HG03108 (cell line): ENCODE measurements around the gene NAA80.

Experiments used
- ATAC-seq: cut with Tn5 transposase; IDR thresholded peaks from one replicate; pipeline ENCODE4 v1.9.1; 2021; ENCODE audit warnings: moderate library complexity; ENCODE audit not compliant: unreplicated experiment

The NAA80 gene

GRCh38 chr3:50298836-50299637 is at the start of gene NAA80, which contains the start of gene HYAL3:
Gene NAA80, minus strand, starts transcription at chr3:50299405. Its CDS starts 1,942 bp downstream, at chr3:50297463.
Gene HYAL3, minus strand, starts transcription at chr3:50299405. Its CDS starts 3,803 bp downstream, at chr3:50295602.
- peak; percentile 77 for ATAC-seq

- no peak for ATAC-seq
These were observed 48.1 kb upstream of the NAA80 start for GRCh38 chr3:50347187-50347813.

GRCh38 chr3:50345586-50346234 is 46.5 kb upstream of the NAA80 start, which contains the start of gene ZMYND10:
Gene ZMYND10, minus strand, starts transcription at chr3:50345732. Its CDS starts 153 bp downstream, at chr3:50345579.
- ATAC-seq: no peak

- ATAC-seq: no peak
These were observed 45.8 kb upstream of the NAA80 start for GRCh38 chr3:50345008-50345407.

- ATAC-seq: no peak
These were observed 43.8 kb upstream of the NAA80 start for GRCh38 chr3:50342813-50343633.

- no peak for ATAC-seq
These were observed 42.9 kb upstream of the NAA80 start for GRCh38 chr3:50341996-50342650.

GRCh38 chr3:50341537-50341936 is 42.3 kb upstream of the NAA80 start:
- no peak for ATAC-seq

GRCh38 chr3:50340448-50341329 is 41.5 kb upstream of the NAA80 start, which contains the start of gene RASSF1:
Gene RASSF1, minus strand, starts transcription at chr3:50340836. Its CDS starts 31 bp downstream, at chr3:50340805.
- ATAC-seq: peak; percentile 19

- no peak for ATAC-seq
These were observed 40.9 kb upstream of the NAA80 start for GRCh38 chr3:50340147-50340447.

- no peak for ATAC-seq
These were observed 40.4 kb upstream of the NAA80 start for GRCh38 chr3:50339485-50340146.

GRCh38 chr3:50338965-50339364 is 39.8 kb upstream of the NAA80 start:
- no peak for ATAC-seq

- ATAC-seq: peak; percentile 75
These were observed 38.1 kb upstream of the NAA80 start for GRCh38 chr3:50337175-50337861.

- ATAC-seq: peak; percentile 21
These were observed 37.4 kb upstream of the NAA80 start for GRCh38 chr3:50336452-50337174.

- ATAC-seq: no peak
These were observed 35.3 kb upstream of the NAA80 start for GRCh38 chr3:50334339-50335075.

GRCh38 chr3:50333744-50334328 is 34.6 kb upstream of the NAA80 start:
- no peak for ATAC-seq

- no peak for ATAC-seq
These were observed 32.2 kb upstream of the NAA80 start for GRCh38 chr3:50331364-50331907.
